Right atrium auricular region (tissue), 2 donors: Measurements from ENCODE around the gene SMG1. TPM values are rescaled to one million over a fixed set of nuclear protein-coding genes. Genes with fewer than 3 reads are reported as not detected.
"Not testable (repeated sequence)": the region's sequence is repeated elsewhere in the genome, so short reads cannot be mapped to it uniquely, and the experiment has no call there.

Source experiments
- DNase-seq: peaks from one replicate; pipeline ENCODE4 v3.0.0-alpha.2; 2019; ENCODE audit warnings: low spot score
- H3K27ac ChIP-seq, 2 donors: fragments of 200-600 bp; sonication (generic); 1 replicate in 1 of 2; 2 replicates in 1 of 2; pipeline ENCODE4 v1.5.1; 2016 to 2019
- H3K27me3 ChIP-seq, 2 donors: fragments of 200-600 bp; sonication (generic); one replicate each; pipeline versions ENCODE4 v1.5.1 to v1.6.0; 2017 to 2019
- H3K36me3 ChIP-seq: fragments of 200-600 bp; sonication (generic); one replicate; pipeline ENCODE4 v1.5.1; 2016
- H3K4me1 ChIP-seq, 2 donors: fragments of 200-600 bp; sonication (generic); one replicate each; pipeline versions ENCODE4 v1.5.1 to v1.6.0; 2017 to 2019
- H3K4me3 ChIP-seq, 2 donors: fragments of 200-600 bp; sonication (generic); 1 replicate in 1 of 2; 2 replicates in 1 of 2; pipeline ENCODE4 v1.5.1; 2017 to 2019; ENCODE audit warnings: mild to moderate bottlenecking in 1 of 2, moderate library complexity in 1 of 2
- H3K9me3 ChIP-seq, 2 donors: fragments of 200-600 bp; sonication (generic); one replicate each; pipeline ENCODE4 v1.5.1; 2019
- total RNA-seq, 2 donors: library from RNA; depleted of rRNA; stranded (reverse); fragments of >200 nt; gene quantifications; one replicate each; pipeline ENCODE4 v1.1.0, GENCODE V29; 2016
- TF ChIP-seq, protein P1 (sequence below), 2 donors: fragments of 200-600 bp; sonication (generic); IDR thresholded peaks; one replicate each; pipeline ENCODE4 v1.5.1; 2019; ENCODE audit warnings: antibody characterized with exemption in 2 of 2

The SMG1 gene
- total RNA-seq, 2 donors from 2014 or later = 35.9 to 49.6 TPM

DNA sequence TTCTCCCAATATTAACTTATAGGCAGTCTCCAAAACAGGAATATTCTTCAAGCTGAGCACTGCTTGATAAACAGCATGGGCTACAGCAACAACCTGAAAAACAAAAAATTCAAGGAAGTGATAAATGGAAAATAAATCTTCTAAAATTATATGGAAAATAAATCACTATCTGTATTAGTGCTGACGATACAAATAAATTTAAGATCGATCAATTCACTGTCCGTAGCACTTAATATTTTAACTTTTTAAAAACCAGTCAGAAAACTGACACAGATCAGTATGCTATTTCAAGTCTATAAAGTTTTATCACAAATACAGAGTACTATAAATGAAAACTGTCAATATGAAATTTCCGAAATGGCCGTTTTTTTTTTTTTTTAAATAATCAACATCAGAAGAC lies 49.9 kb downstream of the SMG1 start:
- not testable (repeated sequence) for H3K27me3 ChIP-seq, H3K4me1 ChIP-seq, H3K27ac ChIP-seq, DNase-seq, H3K4me3 ChIP-seq, H3K9me3 ChIP-seq
- peaks cover 29% of the 10 kb centered on the region for H3K36me3 ChIP-seq

DNA sequence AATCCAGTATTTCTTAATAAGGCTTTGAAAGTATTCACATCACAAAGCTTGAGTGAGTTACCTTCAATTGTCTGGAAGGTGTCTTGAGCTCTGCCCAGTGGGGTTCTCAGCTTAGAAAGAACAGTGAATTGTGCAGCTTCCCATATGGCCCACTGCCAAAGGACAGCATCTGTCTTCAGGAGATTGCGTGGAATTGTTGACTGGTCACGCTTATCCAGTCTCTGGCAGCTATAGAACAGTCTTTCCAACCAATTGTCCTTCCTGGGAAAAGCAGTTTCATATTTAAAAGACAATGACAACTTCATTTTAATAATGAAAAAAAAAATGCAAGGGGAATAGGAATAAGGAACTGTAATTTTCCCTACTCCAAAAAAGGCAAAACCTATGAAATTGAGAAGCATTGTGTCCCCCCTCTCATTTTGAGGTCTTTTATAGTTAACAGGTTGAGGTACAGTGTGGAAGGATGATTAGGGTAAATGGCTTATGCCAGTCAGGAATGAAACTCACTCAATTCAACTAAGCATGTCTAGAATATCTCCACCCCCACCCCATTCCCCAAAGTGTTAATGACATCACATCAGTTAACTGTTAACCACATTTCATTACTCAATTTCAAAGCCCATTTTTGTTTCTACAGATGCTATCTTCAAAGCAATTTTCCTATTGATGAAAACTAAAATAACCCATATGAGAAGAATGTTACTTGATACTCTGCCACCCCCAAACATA lies 57.0 kb downstream of the SMG1 start:
- DNase-seq, H3K27me3 ChIP-seq, H3K9me3 ChIP-seq, H3K4me1 ChIP-seq, H3K4me3 ChIP-seq, H3K27ac ChIP-seq: not testable (repeated sequence)
- peaks cover 41% of the 10 kb centered on the region for H3K36me3 ChIP-seq

DNA sequence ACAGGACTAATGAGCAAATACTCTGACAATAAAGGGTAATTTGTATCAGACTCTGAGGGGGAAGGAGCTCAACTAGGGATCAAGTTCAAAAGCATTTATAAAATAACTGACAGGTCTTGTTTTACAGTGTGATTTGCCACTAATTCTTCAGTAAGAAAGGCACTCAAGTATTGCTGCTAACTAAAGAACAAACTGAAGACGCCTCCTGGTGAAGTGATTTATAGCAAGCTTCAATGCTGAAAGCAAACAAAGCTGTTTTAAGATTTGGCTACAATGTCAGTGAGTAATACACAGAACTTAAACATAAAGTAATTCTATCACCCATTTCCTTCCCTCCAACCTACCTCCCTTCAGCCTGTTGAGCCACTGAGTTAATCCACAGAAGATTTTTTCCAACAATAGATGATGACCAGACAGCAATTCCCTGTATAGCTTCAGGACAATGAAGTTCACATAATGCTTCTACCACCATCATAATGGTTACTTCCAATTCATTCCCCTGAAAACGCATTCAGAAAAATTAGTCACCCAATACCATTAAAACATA lies 59.9 kb downstream of the SMG1 start:
- not testable (repeated sequence) for DNase-seq, H3K4me1 ChIP-seq, H3K27ac ChIP-seq, H3K4me3 ChIP-seq, H3K9me3 ChIP-seq, H3K27me3 ChIP-seq
- peaks cover 42% of the 10 kb centered on the region for H3K36me3 ChIP-seq

DNA sequence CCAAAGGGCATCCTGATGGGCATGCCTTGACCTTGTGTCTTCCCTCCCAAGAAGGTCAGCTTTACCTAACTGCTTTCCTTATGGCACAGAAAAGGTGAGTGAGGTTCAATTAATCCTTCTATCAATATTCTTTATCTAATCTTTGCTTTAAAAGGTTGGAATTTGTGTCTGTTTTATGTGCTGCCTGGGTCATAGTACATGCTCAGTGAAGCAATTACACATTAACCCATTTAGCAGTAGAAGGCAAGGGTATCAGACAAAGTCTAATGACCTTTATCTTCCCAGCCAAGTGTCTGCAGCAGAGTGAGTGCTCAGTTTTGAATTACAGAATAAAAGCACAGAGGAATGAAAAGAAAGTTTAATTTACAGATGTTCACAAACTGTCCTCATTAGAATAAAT lies 63.3 kb downstream of the SMG1 start:
- H3K4me1 ChIP-seq, H3K27me3 ChIP-seq, H3K4me3 ChIP-seq, H3K27ac ChIP-seq, H3K9me3 ChIP-seq, DNase-seq: not testable (repeated sequence)
- peaks cover 38% of the 10 kb centered on the region for H3K36me3 ChIP-seq

DNA sequence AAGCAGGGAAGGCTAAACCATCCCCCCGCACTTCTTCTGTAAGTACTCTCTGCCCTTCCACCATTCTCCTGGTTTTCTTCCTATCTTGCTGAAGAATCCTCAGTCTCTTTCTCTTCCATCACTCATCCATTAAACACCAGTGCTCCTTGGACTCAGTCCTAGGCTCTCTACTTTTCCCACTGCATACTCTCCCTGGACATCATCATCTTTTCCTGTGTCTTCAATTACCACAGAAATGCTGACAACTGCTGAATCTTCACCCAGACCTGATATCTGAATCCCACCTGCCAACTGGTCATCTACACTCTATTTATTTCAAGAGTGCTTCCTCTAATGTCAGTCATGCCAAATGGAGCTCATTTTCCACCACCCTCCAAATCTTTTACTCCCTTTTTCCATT lies 71.0 kb downstream of the SMG1 start:
- Histone ChIP-seq H3K36me3 (peaks cover 76% of the 10 kb centered on the region), H3K4me1 (no peaks in the 10 kb centered on the region), H3K9me3 (no peaks in the 10 kb centered on the region), H3K27ac (no peak overlapping the region), H3K4me3 (no peak overlapping the region), H3K27me3 (no peaks in the 10 kb centered on the region)
- TF ChIP-seq, protein P1, sequence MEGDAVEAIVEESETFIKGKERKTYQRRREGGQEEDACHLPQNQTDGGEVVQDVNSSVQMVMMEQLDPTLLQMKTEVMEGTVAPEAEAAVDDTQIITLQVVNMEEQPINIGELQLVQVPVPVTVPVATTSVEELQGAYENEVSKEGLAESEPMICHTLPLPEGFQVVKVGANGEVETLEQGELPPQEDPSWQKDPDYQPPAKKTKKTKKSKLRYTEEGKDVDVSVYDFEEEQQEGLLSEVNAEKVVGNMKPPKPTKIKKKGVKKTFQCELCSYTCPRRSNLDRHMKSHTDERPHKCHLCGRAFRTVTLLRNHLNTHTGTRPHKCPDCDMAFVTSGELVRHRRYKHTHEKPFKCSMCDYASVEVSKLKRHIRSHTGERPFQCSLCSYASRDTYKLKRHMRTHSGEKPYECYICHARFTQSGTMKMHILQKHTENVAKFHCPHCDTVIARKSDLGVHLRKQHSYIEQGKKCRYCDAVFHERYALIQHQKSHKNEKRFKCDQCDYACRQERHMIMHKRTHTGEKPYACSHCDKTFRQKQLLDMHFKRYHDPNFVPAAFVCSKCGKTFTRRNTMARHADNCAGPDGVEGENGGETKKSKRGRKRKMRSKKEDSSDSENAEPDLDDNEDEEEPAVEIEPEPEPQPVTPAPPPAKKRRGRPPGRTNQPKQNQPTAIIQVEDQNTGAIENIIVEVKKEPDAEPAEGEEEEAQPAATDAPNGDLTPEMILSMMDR (IDR thresholded peaks at IDR 0.05) = no peak
- DNase-seq = no peak

DNA sequence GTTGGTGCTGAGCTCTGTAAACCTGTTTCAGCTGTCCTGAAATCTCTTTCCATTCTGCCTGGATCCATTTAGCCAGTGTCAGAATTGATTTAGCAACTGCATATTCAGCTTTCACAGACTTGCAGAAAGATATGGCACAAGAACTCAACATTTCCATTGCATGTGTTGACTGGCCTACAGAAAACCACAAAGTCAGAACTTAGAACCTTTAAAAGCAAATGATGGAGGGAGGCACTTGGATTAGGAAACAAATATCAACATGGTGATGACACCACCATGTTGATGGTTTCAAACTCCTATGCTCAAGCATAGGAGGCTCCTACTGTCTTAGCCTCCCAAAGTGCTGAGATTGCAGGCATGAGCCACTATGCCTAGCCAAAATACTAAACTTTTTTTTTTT lies 72.5 kb downstream of the SMG1 start:
- Histone ChIP-seq H3K9me3 (no peaks in the 10 kb centered on the region), H3K4me1 (no peaks in the 10 kb centered on the region), H3K36me3 (peaks cover 82% of the 10 kb centered on the region), H3K27ac (no peak overlapping the region), H3K4me3 (no peak overlapping the region), H3K27me3 (no peaks in the 10 kb centered on the region)
- TF ChIP-seq, protein P1 (IDR thresholded peaks at IDR 0.05) = no peak
- DNase-seq = no peak

DNA sequence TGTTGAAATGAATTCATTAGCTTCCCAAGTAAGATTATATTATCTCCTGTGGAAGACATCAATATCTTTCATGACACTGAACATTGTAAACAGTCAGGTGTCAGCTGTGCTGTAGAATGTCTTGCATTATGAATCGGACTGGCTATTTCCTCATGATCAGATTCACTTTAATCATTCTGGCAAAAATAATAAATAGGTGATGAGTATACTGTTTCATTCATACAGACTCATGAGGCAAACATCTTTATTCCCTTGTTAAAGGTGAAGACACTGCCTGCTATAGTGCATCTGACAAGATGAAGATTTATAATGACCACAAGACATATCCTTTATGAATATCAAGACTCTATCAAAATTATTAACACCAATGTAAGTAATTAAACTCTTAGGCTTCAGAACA lies 73.6 kb downstream of the SMG1 start:
- H3K9me3 ChIP-seq = no peaks in the 10 kb centered on the region
- H3K36me3 ChIP-seq = peaks cover 88% of the 10 kb centered on the region
- H3K4me3 ChIP-seq = no peak overlapping the region
- no peak overlapping the region for H3K27ac ChIP-seq
- TF ChIP-seq, protein P1 (IDR thresholded peaks at IDR 0.05) = no peak
- no peak for DNase-seq
- no peaks in the 10 kb centered on the region for H3K27me3 ChIP-seq
- no peaks in the 10 kb centered on the region for H3K4me1 ChIP-seq

DNA sequence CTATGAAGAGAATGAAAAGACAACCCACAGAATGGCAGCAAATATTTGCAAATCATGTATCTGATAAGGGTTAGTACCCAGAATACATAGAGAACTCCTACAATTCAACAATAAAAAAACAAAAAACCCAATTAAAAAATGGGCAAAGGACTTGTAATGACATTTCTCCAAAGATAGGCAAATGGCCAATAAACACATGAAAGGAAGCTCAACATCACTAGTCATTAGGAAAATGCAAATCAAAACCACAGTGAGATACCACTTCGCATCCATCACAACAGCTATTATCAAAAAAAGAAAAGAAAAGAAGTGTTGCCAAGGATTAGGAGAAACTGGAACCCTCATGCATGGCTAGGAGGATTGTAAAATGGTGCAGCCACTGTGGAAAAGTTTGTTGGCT lies 79.8 kb downstream of the SMG1 start:
- Histone ChIP-seq H3K27ac (no peak overlapping the region), H3K36me3 (peaks cover 88% of the 10 kb centered on the region), H3K4me1 (no peaks in the 10 kb centered on the region), H3K27me3 (no peaks in the 10 kb centered on the region), H3K4me3 (no peak overlapping the region), H3K9me3 (no peaks in the 10 kb centered on the region)
- TF ChIP-seq, protein P1 (IDR thresholded peaks at IDR 0.05) = no peak
- DNase-seq = no peak
